LoVo (cell line): ENCODE data around the gene VIPR2.
"Not testable (repeated sequence)": the region's sequence is repeated elsewhere in the genome, so short reads cannot be mapped to it uniquely, and the experiment has no call there.

Source experiments
- DNase-seq: peaks from one replicate; pipeline ENCODE4 v3.0.0-alpha.2; 2016; ENCODE audit warnings: low spot score

Gene VIPR2

DNA sequence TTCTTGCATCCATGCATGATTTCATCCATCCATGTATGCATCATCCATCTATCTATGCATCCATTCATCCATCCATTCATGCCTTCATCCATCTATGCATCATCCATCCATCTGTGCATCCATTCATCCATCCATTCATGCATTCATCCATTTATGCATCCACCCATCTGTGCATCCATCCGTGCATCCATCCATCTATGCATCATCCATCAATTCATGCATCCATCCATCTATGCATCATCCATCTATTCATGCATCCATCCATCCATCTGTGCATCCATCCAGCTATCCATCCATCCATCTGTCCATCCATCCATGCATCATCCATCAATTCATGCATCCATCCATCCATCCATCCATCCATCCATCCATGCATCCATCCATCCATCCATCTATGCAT lies 157.0 kb downstream of the VIPR2 start:
- DNase-seq = no peak

DNA sequence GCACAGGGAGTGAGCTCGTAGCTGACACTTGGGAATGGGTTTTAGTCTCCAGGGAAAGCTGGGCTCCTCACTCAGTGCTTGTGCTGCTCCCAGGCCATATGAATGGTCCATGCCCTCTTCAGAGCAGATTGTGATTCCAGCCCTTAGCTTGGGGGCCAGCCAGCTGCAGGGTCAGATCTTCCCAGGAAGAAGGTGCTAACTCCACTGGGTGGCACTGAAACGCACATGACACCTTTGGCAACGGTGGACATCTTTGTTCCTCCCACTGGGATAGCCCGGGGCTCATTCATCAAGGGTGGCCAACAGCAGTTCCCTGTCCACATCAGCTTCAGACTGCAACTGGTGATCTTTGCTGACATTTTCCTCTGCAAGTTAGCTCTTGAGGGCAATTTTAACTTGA lies 159.1 kb downstream of the VIPR2 start:
- DNase-seq = no peak

DNA sequence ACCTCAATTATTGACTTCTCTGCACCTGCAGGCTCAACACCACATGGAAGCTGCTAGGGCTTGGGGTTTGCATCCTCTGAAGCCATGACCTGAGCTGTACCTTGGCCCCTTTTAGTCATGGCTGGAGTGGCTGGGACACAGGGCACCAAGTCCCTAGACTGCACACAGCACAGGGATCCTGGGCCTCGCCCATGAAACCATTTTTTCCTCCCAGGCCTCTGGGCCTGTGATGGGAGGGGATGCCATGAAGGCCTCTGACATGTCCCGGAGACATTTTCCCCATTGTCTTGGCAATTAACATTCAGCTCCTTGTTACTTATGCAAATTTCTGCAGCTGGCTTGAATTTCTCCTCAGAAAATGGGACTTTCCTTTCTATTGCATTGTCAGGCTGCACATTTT lies 160.7 kb downstream of the VIPR2 start:
- DNase-seq = not testable (repeated sequence)

DNA sequence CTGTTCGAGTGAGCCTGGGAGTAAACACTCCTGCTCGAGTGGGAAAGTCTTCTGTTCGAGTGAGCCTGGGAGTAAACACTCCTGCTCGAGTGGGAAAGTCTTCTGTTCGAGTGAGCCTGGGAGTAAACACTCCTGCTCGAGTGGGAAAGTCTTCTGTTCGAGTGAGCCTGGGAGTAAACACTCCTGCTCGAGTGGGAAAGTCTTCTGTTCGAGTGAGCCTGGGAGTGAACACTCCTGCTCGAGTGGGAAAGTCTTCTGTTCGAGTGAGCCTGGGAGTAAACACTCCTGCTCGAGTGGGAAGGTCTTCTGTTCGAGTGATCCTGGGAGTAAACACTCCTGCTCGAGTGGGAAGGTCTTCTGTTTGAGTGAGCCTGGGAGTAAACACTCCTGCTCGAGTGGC lies 162.6 kb downstream of the VIPR2 start:
- DNase-seq = not testable (repeated sequence)

DNA sequence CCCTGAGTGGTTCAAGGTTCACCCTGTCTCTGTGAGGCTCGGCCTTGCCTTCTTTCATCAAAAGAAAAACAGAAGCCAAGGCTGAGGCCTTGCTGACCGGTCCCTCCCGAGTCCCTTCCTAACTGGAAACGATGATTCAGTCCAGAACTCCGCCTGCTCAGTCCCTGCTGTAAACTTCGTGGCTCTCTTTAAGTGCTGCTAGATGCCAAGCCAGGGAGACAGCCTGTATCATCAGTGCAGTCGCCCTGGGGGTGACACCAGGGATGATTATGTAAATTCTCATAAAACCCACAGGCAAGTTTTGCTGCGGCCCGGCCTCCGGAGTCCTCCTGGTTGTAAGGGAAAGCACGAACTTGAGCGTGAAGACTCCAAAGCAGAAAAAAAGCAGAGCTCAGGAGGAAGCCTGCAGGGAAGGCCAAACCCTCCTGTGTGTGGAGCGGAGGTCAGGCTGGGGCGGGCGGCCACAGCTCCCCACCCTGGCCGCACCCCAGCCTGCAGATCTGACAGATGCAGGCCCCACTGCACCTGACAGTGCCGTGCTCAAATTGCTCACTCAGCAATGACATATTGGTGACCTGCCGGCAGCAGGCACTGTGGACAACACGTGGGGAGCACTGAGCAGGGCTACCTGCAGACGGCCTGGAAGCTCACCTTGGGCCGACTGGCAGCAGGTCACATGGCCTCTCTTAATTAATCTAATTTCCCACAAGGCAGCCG lies 164.9 kb downstream of the VIPR2 start:
- DNase-seq = no peak

DNA sequence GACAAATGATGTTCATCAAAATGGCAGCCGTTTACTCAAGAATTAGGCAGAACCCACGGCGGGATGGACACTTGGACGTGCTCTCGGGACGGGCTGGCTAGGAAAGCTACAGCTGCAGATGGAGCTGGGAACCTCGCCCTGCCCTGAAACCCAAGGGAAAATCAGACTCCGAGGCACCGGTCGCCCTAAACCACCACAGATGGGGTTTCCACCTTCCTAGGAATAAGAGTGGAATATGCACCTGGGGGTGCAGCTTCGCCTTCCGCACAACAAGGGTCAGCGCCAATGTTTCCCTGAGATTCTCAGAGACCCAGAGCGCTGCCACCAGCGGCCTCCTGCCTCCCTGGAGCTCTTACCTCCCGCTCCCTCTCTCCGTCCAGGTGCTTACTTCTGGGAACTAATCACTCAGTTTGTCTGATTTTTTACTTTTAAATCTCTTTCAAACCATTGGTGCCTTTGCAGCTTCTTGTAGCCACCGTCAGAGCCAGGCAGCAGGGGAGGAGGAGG lies 165.6 kb downstream of the VIPR2 start:
- DNase-seq = no peak
